ENCODE data around the gene EIF3B.
"Not testable (repeated sequence)": the region's sequence is repeated elsewhere in the genome, so short reads cannot be mapped to it uniquely, and the experiment has no call there.

EIF3B gene

DNA sequence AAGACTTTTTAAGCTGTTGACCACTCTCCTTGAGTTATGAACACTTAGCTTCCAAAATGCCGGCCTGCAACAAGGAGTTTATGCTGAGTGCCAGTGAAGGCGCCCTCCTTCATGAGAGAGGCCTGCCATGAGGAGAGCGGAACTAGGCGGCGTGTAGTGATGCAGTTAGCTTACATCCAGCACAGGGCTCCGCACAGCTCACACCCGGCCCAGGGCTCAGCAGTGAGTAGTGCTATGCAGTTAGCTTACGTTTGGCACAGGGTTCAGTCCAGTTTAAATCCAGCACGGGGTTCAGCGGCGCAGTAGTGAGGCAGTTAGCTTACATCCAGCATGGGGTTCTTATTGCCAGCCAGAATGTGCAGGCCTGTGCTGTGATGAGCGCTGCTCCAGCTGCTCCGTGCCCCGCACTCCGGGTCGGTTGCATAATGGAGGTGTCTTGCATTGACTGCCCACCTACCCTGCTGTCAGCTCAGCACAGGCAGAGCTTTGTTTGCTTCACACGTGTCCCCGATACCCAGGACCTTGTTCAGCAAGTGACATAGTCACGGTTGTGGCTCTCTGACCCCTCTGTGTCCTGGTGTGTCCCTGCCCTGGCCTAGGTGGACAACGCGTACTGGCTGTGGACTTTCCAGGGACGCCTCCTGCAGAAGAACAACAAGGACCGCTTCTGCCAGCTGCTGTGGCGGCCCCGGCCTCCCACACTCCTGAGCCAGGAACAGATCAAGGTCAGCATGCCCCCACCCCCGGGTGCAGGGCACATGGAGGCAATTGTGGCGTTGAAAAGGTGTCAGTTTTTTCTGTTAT, 21.9 kb downstream of the EIF3B start:
- FAIRE-seq: no peak
- no peak for DNase-seq (ENCODE audit: insufficient read length, low spot score)

DNA sequence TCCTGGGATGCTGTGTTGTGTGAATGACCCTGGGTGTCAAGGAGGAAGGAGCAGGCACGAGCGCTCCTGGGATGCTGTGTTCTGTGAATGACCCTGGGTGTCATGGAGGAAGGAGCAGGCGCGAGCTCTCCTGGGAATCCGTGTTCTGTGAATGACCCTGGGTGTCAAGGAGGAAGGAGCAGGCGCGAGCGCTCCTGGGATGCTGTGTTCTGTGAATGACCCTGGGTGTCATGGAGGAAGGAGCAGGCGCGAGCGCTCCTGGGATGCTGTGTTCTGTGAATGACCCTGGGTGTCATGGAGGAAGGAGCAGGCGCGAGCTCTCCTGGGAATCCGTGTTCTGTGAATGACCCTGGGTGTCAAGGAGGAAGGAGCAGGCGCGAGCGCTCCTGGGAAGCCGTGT, 22.9 kb downstream of the EIF3B start:
- DNase-seq (ENCODE audit: insufficient read length, low spot score); FAIRE-seq: not testable (repeated sequence)

DNA sequence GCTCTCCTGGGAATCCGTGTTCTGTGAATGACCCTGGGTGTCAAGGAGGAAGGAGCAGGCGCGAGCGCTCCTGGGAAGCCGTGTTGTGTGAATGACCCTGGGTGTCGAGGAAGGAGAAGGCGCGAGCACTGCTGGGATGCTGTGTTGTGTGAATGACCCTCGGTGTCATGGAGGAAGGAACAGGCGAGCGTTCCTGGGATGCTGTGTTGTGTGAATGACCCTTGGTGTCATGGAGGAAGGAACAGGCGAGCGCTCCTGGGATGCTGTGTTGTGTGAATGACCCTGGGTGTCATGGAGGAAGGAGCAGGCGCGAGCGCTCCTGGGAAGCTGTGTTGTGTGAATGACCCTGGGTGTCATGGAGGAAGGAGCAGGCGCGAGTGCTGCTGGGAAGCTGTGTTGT, 23.5 kb downstream of the EIF3B start:
- not testable (repeated sequence) for DNase-seq (ENCODE audit: insufficient read length, low spot score); FAIRE-seq

DNA sequence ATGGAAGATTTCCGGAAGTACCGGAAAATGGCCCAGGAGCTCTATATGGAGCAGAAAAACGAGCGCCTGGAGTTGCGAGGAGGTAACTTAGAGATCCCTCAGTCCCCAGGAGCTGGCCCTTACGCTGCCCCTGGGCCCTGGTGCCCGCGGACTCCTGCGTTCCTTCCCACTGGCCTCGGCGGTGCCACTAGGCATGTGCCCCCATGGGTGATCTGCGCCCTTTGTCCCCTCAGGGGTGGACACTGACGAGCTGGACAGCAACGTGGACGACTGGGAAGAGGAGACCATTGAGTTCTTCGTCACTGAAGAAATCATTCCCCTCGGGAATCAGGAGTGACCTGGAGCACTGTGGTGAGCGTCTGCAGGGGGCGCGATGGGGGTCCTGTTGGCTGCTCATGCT, 24.5 kb downstream of the EIF3B start:
- no peak for DNase-seq (ENCODE audit: insufficient read length, low spot score)
- FAIRE-seq: no peak

DNA sequence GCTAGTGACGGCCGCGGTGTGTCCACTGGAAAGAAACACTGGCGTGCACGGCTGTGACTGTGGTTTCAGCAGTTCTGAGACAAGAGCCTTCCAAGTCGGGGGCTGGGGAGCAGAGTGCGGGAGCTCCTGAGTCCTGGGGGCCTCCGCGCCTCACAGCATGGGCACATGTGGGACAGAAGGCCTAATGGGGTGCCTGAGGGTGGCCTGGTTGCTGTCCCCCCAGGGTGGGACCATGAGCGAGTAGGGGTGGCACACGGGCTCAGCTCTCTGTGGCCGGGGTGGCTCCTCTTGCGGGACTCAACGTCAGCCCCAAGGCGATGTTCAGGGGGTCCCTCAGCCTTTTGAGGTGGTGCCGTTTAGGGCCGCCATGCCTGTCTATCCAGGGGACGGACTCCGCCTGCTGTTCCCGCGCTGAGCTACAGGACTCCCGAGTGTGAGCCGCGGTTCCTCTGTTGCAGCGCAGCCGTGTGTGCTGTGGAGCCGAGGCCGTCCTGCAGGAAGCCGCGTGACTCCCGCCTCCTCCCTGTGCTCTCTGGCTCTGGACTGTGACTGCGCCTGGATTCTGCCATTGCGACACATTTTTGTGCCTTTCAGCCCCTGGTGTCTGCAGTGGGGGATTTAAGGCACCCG, 25.3 kb downstream of the EIF3B start:
- FAIRE-seq: no peak

DNA sequence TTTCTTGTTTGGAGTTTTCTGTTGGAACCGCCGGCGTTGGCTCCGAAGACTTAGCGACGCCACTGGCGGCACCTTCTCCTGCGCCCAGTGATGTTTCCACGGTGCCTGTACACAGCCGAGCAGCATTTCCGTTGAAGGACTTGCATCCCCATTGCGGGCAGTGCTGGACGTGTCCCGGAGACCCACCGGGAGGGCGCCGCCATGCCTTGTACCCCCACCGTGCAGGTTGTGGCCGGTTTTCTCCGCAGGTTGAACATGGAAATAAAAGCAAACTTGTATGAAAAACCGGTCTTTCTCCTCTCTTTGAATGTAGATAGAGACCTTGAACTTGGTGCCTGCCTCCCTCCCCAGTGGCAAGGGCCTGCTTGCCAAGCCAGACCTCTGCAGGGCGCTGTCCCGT, 25.8 kb downstream of the EIF3B start:
- DNase-seq (ENCODE audit: insufficient read length, low spot score): no peak
- FAIRE-seq: no peak

More for the DNA sequence above, 25.3 kb downstream of the EIF3B start:
- no peak for DNase-seq (ENCODE audit: insufficient read length, low spot score)

DNA sequence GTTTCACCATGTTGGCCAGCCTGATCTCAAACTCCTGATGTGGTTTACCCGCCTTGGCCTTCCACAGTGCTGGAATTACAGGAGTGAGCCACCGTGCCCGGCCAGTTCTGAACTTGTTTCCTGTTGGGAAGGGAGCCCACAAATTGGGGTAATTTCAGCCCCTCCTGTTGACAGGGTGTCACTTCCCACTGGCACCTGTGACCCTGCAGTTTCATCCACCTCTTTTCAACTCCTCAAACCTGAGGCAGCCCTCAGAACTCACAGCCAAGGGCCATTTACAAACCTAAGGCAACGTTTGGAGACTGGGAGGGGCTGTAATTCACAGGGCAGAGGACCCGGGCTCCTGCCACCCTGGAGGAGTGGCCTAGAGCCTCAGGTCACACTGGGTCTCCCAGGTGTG, 26.6 kb downstream of the EIF3B start:
- FAIRE-seq: no peak
- DNase-seq (ENCODE audit: insufficient read length, low spot score): no peak

DNA sequence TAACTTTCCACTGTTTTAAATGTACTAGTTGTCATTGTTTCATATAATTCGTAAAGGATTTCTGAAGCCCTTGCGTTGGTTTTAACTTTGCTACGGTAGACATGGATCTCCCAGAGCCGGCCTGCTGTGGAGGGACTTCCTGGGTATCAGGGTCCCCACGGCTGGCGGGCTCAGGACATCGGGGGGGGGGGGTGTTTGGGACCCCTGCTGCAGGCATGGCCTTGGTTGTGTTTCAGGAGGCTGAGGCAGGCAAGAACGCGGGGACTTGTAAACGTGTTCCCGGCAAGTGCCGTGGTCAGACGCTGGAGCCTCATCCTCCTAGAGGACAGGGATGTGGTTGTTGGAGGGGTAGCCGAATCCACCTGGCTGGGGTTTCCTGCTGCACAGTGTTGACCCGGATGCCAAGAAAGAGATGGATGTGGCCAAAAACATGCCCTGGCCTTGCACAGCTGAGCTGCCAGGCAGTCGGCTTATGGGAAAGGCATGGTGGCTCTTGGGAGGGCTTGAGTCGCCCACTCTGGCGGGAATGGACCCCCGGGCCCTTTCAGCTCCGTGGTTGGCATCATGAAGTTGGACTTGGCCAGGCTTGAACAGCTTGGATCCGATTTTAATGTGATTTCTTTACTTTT, 27.4 kb downstream of the EIF3B start:
- no peak for DNase-seq (ENCODE audit: insufficient read length, low spot score)
- no peak for FAIRE-seq

DNA sequence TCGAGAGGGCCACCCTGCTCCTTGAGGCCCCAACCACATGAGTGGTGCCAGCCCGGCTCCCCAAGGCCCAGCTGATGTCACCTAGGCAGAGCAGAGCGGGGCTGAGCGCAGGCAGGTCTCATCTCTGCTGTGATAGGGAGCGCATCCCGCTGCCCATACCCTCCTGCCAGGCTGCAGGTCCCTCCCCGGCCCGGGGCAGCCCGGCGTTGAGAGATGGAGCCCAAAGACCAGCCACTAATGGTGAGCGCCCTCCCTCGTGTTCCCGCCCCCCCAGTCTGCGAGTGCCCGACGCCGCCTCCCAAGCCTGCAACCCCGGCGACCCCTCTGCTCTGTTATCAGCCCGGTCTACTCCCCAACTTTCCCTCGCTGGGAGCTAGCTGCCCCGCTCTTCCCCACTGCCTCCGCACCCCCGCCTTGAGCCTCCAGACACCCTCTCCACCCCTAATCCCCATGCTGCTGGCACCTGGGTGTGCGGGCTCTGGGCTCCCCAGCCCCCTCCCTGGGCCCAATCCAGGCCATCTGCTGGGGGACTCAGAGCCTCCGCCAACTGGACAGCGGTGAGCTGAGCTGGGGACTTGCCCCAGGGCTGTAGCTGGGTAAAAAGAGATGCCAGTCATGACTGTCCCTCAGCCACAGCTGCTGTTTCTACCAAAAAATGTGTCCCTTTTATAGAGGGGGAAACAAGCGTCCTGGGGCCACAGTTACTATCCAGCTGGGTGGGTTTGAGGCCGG, 29.1 kb downstream of the EIF3B start:
- FAIRE-seq (no peak), DNase-seq (ENCODE audit: insufficient read length, low spot score) (no peak)

DNA sequence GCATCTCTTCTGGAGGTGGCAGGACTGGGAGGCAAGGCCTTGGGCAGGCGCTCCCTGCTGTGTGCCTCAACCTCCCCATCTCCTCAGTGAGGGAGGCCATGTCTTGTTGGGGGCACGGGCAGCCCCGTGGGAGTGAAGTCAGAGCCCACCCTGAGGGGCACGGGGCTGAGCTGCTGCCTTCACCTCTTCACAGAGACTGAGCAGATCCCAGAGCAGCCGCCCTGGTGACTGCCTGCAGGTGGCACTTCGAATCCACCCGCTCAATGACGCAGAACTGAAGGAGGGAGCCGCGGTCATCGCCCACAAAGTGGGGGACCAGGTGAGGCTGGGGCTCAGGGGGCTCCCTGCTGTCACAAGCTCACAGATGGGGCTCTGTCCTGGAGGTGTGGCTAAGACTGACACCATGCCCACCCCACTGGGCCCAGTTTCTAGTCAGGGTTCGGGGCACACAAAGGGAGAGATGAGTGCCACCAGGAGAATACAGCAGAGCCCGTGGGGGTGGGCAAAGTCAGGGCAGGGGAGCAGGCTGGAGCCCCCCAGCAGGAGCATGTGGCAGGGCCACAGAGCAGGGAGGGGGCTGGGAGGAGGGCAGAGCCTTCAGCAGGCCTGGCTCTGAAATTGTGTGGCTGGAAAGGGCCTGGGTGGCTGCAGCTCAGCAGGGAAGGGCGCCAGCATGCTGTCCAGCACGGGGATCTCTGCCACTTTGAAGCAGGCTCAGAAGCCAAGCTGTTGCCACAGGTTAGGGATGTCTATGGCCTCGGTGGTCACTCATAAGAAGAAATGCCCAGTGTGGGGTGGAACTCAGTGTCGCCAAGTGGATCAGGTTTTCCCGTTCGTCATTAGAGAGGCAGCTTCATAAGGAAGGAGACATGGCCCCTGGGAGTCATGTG, 30.0 kb downstream of the EIF3B start:
- FAIRE-seq (no peak), DNase-seq (ENCODE audit: insufficient read length, low spot score) (no peak)

DNA sequence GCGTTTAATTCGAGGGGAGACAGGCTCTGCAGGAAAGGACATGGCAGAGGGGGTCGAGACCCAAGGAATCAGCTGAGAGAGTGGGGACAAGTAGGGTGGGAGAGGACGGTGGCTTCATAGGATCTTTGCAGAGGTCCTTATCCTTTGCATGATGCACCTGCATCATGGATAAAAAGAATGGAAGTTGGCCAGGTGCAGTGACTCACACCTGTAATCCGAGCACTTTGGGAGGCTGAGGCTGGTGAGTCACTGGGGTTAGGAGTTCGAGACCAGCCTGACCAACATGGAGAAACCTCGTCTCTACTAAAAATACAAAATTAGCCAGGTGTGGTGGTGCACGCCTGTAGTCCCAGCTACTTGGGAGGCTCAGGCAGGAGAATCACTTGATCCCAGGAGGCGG, 31.5 kb downstream of the EIF3B start:
- FAIRE-seq; DNase-seq (ENCODE audit: insufficient read length, low spot score): not testable (repeated sequence)

DNA sequence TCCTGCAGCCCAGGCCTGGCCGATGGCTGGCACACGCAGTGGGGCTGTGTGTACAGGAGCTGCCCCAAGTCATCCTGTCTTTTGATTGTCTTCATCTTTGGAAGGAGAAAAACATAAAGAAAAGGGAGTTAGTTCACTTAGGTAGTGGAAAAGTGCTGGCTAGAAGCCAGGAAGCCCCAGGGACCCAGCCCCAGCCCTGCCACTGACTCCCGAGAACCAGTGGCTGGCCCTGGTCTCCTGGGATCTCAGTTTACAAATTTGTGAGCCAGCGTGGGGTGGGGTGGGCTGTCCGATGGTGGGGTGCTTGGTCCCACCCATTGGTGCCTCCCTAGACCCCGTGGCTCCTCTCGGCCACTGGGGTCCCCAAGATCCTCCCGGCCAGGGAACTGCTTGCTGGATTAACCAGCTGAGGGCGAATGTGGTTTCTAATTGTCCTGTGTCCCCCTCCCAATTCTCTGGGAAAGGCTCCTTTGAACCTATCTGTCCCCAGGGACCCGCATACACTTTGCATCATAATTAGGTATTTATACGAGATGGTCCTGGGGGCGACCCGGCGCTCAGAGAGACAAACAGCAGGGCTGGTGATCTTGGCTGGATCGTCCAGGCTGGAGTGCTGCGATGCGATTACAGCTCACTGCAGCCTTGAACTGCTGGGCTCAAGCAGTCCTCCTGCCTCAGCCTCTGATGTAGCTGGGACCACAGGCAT, 32.5 kb downstream of the EIF3B start:
- DNase-seq (ENCODE audit: insufficient read length, low spot score): no peak
- FAIRE-seq: no peak

DNA sequence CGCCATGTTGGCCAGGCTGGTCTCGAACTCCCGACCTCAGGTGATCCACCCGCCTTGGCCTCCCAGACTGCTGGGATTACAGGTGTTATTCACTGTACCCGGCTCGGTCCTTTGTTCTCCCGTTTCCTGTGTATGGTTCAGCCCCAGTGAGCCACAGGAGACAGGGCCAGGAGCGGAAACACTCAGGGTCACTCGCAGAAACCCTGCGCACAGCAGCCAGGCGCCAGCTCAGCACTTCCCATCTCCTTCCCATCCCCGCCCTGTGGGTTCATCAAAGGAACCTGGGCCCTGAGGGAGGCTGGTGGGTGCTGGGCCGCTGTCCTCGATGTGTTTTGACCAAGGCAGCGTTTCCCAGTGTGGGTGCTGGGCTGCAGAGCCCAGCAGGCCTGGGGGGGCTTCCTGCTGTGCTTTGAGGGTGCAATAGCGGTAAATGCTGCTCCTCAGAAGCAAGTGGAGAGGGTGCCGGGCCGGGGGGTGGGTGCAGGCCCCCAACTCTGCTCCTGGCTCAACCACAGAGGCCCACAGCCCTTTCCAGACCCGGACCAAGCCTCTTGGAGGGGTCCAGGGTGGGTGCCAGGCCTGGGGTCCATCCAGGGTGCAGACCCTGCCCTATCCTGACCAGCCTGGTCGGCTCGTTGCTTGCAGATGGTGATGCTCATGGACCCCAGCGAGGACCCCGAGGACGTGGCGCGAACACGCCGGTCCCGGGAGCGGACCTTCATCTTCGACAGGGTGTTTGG, 33.4 kb downstream of the EIF3B start:
- FAIRE-seq (no peak), DNase-seq (ENCODE audit: insufficient read length, low spot score) (no peak)

DNA sequence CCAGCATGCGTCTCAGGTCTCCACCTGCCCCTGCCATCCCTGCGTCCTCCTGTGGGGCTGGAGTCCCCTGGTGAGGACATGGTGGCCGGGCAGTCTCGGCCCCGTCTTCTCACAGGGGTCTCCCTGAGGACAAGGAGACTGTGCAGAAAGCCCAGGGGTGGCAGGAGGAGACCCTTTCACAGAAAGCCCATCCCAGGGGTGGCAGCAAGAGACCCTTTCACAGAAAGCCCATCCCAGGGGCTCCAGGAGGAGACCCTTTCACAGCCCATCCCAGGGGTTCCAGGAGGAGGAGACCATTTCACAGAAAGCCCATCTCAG, 34.0 kb downstream of the EIF3B start:
- DNase-seq (ENCODE audit: insufficient read length, low spot score): no peak
- FAIRE-seq: no peak

DNA sequence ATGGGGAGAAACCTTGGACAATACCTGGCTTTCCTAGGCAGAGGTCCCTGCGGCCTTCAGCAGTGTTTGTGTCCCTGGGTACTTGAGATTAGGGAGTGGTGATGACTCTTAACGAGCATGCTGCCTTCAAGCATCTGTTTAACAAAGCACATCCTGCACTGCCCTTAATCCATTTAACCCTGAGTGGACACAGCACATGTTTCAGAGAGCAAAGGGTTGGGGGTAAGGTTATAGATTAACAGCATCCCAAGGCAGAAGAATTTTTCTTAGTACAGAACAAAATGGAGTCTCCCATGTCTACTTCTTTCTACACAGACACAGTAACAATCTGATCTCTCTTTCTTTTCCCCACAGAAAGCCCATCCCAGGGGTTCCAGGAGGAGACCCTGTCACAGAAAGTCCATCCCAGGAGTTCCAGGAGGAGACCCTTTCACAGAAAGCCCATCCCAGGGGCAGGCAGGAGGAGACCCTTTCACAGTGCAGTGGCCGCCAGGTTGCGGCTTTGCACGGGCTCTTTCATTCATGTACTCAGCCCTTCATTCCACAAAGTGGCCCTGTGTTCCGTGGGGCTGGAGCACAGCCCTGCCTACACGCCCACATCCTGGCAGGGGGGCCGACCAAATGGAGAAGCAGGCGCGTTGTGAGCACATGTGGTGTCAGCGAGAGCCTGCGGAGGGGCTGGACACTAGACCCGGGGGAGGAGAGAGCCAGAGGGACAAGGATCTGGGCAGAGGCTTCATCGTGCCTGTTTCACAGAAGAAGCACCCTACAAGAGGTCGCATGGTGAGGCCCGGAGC, 35.6 kb downstream of the EIF3B start:
- FAIRE-seq; DNase-seq (ENCODE audit: insufficient read length, low spot score): not testable (repeated sequence)

DNA sequence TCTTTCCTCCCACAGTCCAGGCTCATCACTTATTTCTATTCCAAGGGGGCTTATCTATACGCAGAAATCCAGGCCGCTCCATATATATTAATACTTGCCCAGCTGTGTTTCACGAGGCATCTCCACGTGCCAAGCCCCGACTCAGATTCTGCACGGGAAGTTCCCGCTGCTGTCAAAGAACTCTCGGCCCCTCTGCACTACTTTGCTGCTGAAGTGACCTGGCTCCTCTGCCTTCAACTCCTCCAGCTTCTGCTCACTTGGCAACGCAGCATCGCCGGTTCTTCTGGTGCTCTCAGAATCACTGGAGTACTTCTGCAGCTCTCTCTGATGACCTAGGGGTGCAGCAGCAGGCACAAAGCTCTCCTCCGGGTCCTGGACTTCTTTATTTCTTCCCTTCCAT, 39.1 kb downstream of the EIF3B start:
- DNase-seq (ENCODE audit: insufficient read length, low spot score): no peak
- no peak for FAIRE-seq

DNA sequence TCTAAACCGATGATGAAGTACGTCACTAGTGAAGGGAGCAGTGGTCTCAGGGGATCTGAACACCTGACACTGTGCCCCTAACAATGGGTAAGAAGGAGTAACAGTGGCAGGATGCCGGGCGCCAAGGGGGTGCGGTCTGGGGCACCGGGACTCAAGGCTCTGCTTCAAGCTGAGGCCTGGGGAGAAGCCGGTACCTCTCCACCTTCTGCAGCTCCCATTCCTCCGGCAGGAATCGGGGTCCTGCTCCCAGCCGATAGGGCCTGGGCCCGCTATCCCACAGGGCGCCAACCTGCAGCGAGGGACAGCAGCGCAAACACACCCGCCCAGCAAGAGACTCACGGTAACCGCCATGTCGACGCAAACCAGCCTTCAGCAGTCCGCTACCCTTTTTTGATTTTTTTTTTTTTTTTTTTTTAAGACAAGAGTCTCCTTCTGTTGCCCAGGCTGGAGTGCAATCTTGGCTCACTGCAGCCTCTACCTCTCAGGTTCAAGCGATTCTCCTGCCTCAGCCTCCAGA, 40.0 kb downstream of the EIF3B start:
- FAIRE-seq (no peak), DNase-seq (ENCODE audit: insufficient read length, low spot score) (no peak)

DNA sequence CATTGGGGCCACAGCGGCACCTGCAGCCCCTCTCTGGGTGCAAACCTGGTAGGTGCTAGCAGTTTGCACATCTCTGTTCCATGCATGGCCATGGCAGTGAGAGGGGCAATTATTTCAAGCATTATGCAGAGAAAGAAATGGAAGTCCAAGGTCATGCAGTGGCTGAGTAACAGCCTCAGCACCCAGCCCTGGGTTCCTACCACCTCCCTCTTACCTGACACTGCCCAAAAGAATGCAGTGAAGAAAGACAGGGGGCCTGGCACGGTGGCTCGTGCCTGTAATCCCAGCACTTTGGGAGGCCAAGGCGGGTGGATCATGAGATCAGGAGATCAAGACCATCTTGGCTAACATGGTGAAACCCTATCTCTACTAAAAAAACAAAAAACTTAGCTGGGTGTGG, 43.9 kb downstream of the EIF3B start:
- FAIRE-seq (no peak), DNase-seq (ENCODE audit: insufficient read length, low spot score) (no peak)
